OCI-LY7 (cell line): ENCODE data around the gene CKAP4. TPM values are rescaled to one million over a fixed set of nuclear protein-coding genes. Genes with fewer than 3 reads are reported as not detected.

Experiments
- BruUV-seq: library from RNA; stranded (reverse); fragments of 400-500 nt; replicated peaks from 2 replicates; lab custom pipeline; 2021; lab: Mats Ljungman, UMichigan
- CTCF ChIA-PET: fragments of 300-600 bp; sonication (Branson Sonifier 250); formaldehyde crosslinking; loops from one replicate; lab custom pipeline; 2022; ENCODE audit warnings: antibody characterized with exemption; ENCODE audit not compliant: unreplicated experiment; lab: Charles Lee
- POLR2A ChIA-PET: fragments of 300-600 bp; sonication (Branson Sonifier 250); formaldehyde crosslinking; loops from one replicate; lab custom pipeline; 2022; ENCODE audit warnings: antibody characterized with exemption; lab: Charles Lee
- DNase-seq: peaks from one replicate; pipeline ENCODE4 v3.0.0-alpha.2; 2015; ENCODE audit warnings: low spot score
- H2AFZ ChIP-seq: fragments of 200-600 bp; sonication (generic), shearing (Covaris generic); 2 replicates; pipeline ENCODE4 v1.6.1; 2014; ENCODE audit warnings: mild to moderate bottlenecking, antibody characterized with exemption, low read length, moderate library complexity
- H3K27ac ChIP-seq: fragments of 200-600 bp; sonication (generic); 2 replicates; pipeline ENCODE4 v1.5.1; 2014; ENCODE audit warnings: mixed run types, low read depth, mild to moderate bottlenecking, moderate library complexity, low read length, inconsistent platforms; ENCODE audit not compliant: poor library complexity, severe bottlenecking
- H3K36me3 ChIP-seq: fragments of 200-600 bp; sonication (generic); 2 replicates; pipeline ENCODE4 v1.6.1; 2014; ENCODE audit warnings: mild to moderate bottlenecking, antibody characterized with exemption, low read length, moderate library complexity, mixed read lengths; ENCODE audit not compliant: insufficient read depth
- H3K4me1 ChIP-seq: fragments of 200-600 bp; sonication (generic); 2 replicates; pipeline ENCODE4 v1.5.1; 2014; ENCODE audit warnings: mild to moderate bottlenecking, low read length; ENCODE audit not compliant: insufficient read depth, poor library complexity, severe bottlenecking
- H3K4me2 ChIP-seq: fragments of 200-600 bp; sonication (generic); 2 replicates; pipeline ENCODE4 v1.6.1; 2014; ENCODE audit warnings: mild to moderate bottlenecking, low read length
- H3K4me3 ChIP-seq: fragments of 200-600 bp; sonication (generic); 2 replicates; pipeline ENCODE4 v1.5.1; 2014; ENCODE audit warnings: mild to moderate bottlenecking, low read depth, low read length; ENCODE audit not compliant: poor library complexity, severe bottlenecking
- H3K79me2 ChIP-seq: fragments of 200-600 bp; sonication (generic); 2 replicates; pipeline ENCODE4 v1.6.1; 2016; ENCODE audit warnings: low read depth, mild to moderate bottlenecking, low read length, moderate library complexity, mixed read lengths; ENCODE audit not compliant: insufficient read depth
- H3K9me2 ChIP-seq: fragments of 200-600 bp; sonication (generic); 2 replicates; pipeline ENCODE4 v1.6.1; 2016; ENCODE audit warnings: mild to moderate bottlenecking, low read length, mixed read lengths; ENCODE audit not compliant: insufficient read depth
- H3K9me3 ChIP-seq: fragments of 200-600 bp; sonication (generic); 2 replicates; pipeline ENCODE4 v1.6.1; 2014; ENCODE audit warnings: mild to moderate bottlenecking, mixed run types, low read length, mixed read lengths
- H4K20me1 ChIP-seq: fragments of 200-600 bp; sonication (generic); 2 replicates; pipeline ENCODE4 v1.6.1; 2014; ENCODE audit warnings: mild to moderate bottlenecking, antibody characterized with exemption, low read length, moderate library complexity, mixed read lengths; ENCODE audit not compliant: insufficient read depth
- EZH2phosphoT487 ChIP-seq: fragments of 200-600 bp; sonication (generic); IDR thresholded peaks from 2 replicates; pipeline ENCODE4 v1.6.1; 2018; ENCODE audit warnings: low read depth, borderline replicate concordance, mild to moderate bottlenecking, mixed run types, antibody characterized with exemption, low read length, moderate library complexity, mixed read lengths
- intact Hi-C: fragments of 100-400 bp; cut with micrococcal nuclease; formaldehyde crosslinking; loops from one replicate; pipeline ENCODE4 v1.10.0; 2022; ENCODE audit not compliant: unreplicated experiment
- total RNA-seq, 2 experiments: library from RNA; depleted of rRNA in 1 of 2; stranded (reverse); fragments of >200 nt in 1 of 2; shearing (Covaris generic) in 1 of 2; gene quantifications; 2 replicates each; pipeline ENCODE4 v1.2.3, GENCODE V29; 2014 to 2022
- TF ChIP-seq, protein P1 (sequence below): fragments of 200-600 bp; sonication (generic); conservative IDR thresholded peaks from 2 replicates; pipeline ENCODE4 v1.5.1; 2014; ENCODE audit warnings: mild to moderate bottlenecking, antibody characterized with exemption, low read length, moderate library complexity, mixed read lengths

CKAP4 gene
- total RNA-seq, 2 experiments from 2014 or later, result 17.5 to 40.5 TPM

DNA sequence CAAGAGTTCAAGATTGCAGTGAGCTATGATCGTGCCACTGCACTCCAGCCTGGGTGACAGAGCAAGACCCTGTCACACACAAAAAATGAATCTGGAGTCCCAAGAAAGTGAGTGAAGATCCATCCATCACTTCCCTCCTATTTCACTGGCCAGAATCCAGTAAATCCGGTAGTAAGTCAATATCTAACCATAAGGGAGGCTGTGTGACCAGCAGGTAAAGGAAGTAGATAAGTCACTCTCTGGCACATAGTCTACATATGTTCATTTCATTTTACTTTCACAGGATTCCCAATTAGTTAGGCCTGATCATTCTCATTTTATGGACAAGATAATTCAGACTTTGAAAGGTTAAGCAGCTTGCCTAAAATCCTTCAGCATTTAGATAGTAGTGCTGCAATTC lies 42.8 kb upstream of the CKAP4 start:
- H3K9me3 ChIP-seq, result no peaks in the 10 kb centered on the region
- no peaks in the 10 kb centered on the region for H3K79me2 ChIP-seq
- CTCF ChIA-PET, result no interaction called here
- no peaks in the 10 kb centered on the region for H3K9me2 ChIP-seq
- H3K4me3 ChIP-seq, result no peak overlapping the region
- no peaks in the 10 kb centered on the region for H4K20me1 ChIP-seq
- POLR2A ChIA-PET, result interaction anchor here (1.8 kb wide), 1 partner anchor 11 kb away, joined by 6 read pairs; no protein-coding TSS in a partner anchor
- no peak overlapping the region for H3K4me2 ChIP-seq
- H2AFZ ChIP-seq, result no peak overlapping the region
- no peaks in the 10 kb centered on the region for H3K36me3 ChIP-seq
- H3K27ac ChIP-seq, result no peak overlapping the region
- peaks cover 18% of the 10 kb centered on the region for H3K4me1 ChIP-seq
- BruUV-seq, result no TSS peak
- DNase-seq, result no peak
- TF ChIP-seq, protein P1, sequence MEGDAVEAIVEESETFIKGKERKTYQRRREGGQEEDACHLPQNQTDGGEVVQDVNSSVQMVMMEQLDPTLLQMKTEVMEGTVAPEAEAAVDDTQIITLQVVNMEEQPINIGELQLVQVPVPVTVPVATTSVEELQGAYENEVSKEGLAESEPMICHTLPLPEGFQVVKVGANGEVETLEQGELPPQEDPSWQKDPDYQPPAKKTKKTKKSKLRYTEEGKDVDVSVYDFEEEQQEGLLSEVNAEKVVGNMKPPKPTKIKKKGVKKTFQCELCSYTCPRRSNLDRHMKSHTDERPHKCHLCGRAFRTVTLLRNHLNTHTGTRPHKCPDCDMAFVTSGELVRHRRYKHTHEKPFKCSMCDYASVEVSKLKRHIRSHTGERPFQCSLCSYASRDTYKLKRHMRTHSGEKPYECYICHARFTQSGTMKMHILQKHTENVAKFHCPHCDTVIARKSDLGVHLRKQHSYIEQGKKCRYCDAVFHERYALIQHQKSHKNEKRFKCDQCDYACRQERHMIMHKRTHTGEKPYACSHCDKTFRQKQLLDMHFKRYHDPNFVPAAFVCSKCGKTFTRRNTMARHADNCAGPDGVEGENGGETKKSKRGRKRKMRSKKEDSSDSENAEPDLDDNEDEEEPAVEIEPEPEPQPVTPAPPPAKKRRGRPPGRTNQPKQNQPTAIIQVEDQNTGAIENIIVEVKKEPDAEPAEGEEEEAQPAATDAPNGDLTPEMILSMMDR, result no peak
- TF ChIP-seq EZH2phosphoT487, result no peak
- intact Hi-C loops, result no loop called here

DNA sequence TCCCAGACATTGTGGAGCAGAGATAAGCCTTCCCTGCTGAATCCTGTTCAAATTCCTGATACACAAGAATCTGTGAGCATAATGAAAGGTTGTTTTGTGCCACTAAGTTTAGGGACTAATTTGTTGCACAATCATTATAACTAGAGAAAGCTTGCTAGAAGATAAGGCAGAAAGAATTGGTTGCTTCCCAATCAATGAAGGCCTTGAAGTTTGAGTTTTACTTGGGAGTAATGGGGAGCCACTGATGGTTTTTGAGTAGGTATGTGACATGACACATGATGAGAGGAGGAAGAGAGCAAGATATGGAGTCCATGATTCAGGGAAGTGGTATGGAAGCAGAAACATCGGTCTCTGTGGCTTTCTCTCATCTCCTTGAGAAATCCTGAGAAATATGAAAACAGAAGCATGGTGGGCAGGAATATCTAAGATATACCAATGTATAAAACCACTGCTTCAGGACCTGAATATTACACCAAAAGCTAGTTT lies 41.4 kb upstream of the CKAP4 start:
- no peak overlapping the region for H3K27ac ChIP-seq
- H3K9me2 ChIP-seq, result no peaks in the 10 kb centered on the region
- no peak for DNase-seq
- no peak overlapping the region for H3K4me2 ChIP-seq
- ChIA-PET POLR2A (interaction anchor here (0.8 to 1.8 kb wide), 3 partner anchors 9 to 698 kb away, joined by 3 to 6 read pairs (median 3); no protein-coding TSS in a partner anchor), CTCF (no interaction called here)
- BruUV-seq, result no TSS peak
- intact Hi-C loops, result no loop called here
- H2AFZ ChIP-seq, result no peak overlapping the region
- no peaks in the 10 kb centered on the region for H3K9me3 ChIP-seq
- TF ChIP-seq, protein P1, result no peak
- no peak for TF ChIP-seq EZH2phosphoT487
- H3K4me1 ChIP-seq, result peaks cover 19% of the 10 kb centered on the region
- no peaks in the 10 kb centered on the region for H4K20me1 ChIP-seq
- H3K4me3 ChIP-seq, result no peak overlapping the region
- H3K79me2 ChIP-seq, result no peaks in the 10 kb centered on the region
- H3K36me3 ChIP-seq, result no peaks in the 10 kb centered on the region

DNA sequence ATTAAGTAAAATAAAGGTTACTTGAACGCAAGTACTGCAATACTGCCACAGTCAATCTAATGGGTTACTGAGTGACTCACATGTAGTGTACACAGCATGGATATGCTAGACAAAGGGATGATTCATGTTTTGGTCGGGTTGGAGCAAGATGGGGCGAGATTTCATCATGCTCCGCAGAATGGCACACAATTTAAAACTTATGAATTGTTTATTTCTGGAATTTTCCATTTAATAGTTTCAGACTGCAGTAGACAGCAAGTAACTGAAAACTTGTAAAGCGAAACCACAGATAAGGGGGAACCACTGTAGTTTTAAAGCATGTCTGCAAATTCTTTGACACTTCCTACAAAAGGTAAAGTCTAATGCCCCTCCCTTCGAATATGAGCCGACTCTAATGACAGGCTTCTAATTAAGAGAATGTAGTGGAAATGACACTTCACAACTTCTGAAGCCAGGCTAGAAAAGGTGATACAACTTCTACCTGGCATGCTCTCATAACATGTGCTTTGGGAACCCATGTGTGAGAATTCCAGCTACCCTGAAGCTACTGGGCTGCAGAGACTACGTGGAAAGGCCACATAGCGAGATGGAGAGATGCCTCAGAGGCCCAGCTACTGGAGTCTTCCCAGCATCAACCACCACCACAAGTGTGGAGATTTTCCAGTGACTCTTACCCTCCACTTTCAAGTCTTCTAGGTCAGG lies 40.8 kb upstream of the CKAP4 start:
- Histone ChIP-seq H2AFZ (no peak overlapping the region), H3K4me2 (no peak overlapping the region), H3K79me2 (no peaks in the 10 kb centered on the region), H3K4me3 (no peak overlapping the region), H3K27ac (no peak overlapping the region), H4K20me1 (no peaks in the 10 kb centered on the region), H3K36me3 (no peaks in the 10 kb centered on the region), H3K9me2 (no peaks in the 10 kb centered on the region), H3K4me1 (peaks cover 19% of the 10 kb centered on the region), H3K9me3 (no peaks in the 10 kb centered on the region)
- no peak for TF ChIP-seq EZH2phosphoT487
- TF ChIP-seq, protein P1, result no peak
- BruUV-seq, result no TSS peak
- intact Hi-C loops, result no loop called here
- DNase-seq, result no peak
- ChIA-PET CTCF (no interaction called here), POLR2A (interaction anchor here (1.0 to 1.8 kb wide), 2 partner anchors 9 to 13 kb away, joined by 3 to 6 read pairs; no protein-coding TSS in a partner anchor)
